Measurements from ENCODE around the gene TTC1. TPM values are rescaled to one million over a fixed set of nuclear protein-coding genes. Genes with fewer than 3 reads are reported as not detected.

Gene TTC1
- total RNA-seq, 1 experiment from 2014 or later, result 30.5 TPM

- DNase-seq (ENCODE audit: low read depth), result no peak
- in situ Hi-C loops (cut with HindIII; ENCODE audit: low pct_unique_long_range_greater_than_20kb, low sequenced_read_pairs), result no loop called here
These were observed 99.2 kb downstream of the TTC1 start for GRCh38 chr5:160108124-160108523.

Other genes starting within 250 kb of the TTC1 start
- gene ADRA1B, start 92.7 kb upstream of the TTC1 start, total RNA-seq (2014; rRNA removed; shearing (Covaris generic); ENCODE audit: low replicate concordance), result 25.0 and 28.4 TPM in 2 replicates
- 16.2 and 31.2 TPM in 2 replicates for gene PWWP2A, start 110.3 kb downstream of the TTC1 start, total RNA-seq (2014; rRNA removed; shearing (Covaris generic); ENCODE audit: low replicate concordance)
- 22.4 and 46.5 TPM in 2 replicates for gene FABP6, start 220.4 kb downstream of the TTC1 start, total RNA-seq (2014; rRNA removed; shearing (Covaris generic); ENCODE audit: low replicate concordance)